K562 (cell line): Measurements from ENCODE around the gene MICU1. TPM values are rescaled to one million over a fixed set of nuclear protein-coding genes. Genes with fewer than 3 reads are reported as not detected.

Experiments
- ATAC-seq: fragments of 200-7000 bp; cut with Tn5 transposase; 3 replicates; pipeline ENCODE4 v1.9.1; 2020; ENCODE audit warnings: moderate library complexity
- BruUV-seq: library from RNA; stranded (reverse); fragments of 400-500 nt; replicated peaks from 2 replicates; lab custom pipeline; 2021; lab: Mats Ljungman, UMichigan
- CTCF ChIA-PET: fragments of 300-600 bp; formaldehyde crosslinking; extraction: SDS; loops from one replicate; lab custom pipeline; 2021; ENCODE audit warnings: low intra/inter-chr PET ratio; lab: Yijun Ruan, JAX
- POLR2A ChIA-PET: fragments of 300-600, 350-650 bp; sonication (Branson Sonifier 250); formaldehyde crosslinking; extraction: SDS; loops from one replicate; lab custom pipeline; 2021; ENCODE audit warnings: antibody characterized with exemption, inconsistent platforms; lab: Yijun Ruan, JAX
- DNase-seq, 4 experiments: peaks; one replicate each; pipeline versions ENCODE4 v3.0.0 to v3.0.0-alpha.2; 2011 to 2018; ENCODE audit warnings: low spot score in 3 of 4, mixed read lengths in 3 of 4; ENCODE audit errors: extremely low read depth in 1 of 4
- FAIRE-seq: peaks from 2 replicates; lab custom pipeline; 2011; peaks lifted over from hg19 to GRCh38; lab: Jason Lieb, UNC
- H2AFZ ChIP-seq: 2 replicates; pipeline ENCODE4 v1.6.0; 2011; ENCODE audit warnings: low read depth, low read length, control low read depth, inconsistent platforms
- H3K27ac ChIP-seq: fragments of 200-600 bp; 3 replicates; pipeline ENCODE4 v1.8.0; 2011; ENCODE audit warnings: low read depth, mild to moderate bottlenecking, control low read depth, inconsistent platforms, low read length, moderate library complexity, mixed read lengths; ENCODE audit errors: extremely low read depth
- H3K27me3 ChIP-seq, 2 experiments: fragments of 300-600 bp in 1 of 2; 2 replicates in 1 of 2; 3 replicates in 1 of 2; pipeline versions ENCODE4 v1.6.0 to v1.8.0; 2011; ENCODE audit warnings: inconsistent platforms in 2 of 2, low read length in 2 of 2, mild to moderate bottlenecking in 1 of 2, mixed read lengths in 1 of 2, moderate library complexity in 1 of 2; ENCODE audit not compliant: control insufficient read depth in 2 of 2, insufficient read depth in 2 of 2
- H3K36me3 ChIP-seq: fragments of 300-600 bp; 3 replicates; pipeline ENCODE4 v1.8.0; 2011; ENCODE audit warnings: mild to moderate bottlenecking, low read length, inconsistent platforms; ENCODE audit not compliant: control insufficient read depth, insufficient read depth
- H3K4me1 ChIP-seq, 2 experiments: fragments of 200-600 bp in 1 of 2; replicated peaks in 1 of 2; 2 replicates in 1 of 2; 3 replicates in 1 of 2; pipeline versions ENCODE4 v1.5.1 to v1.8.0; 2011; ENCODE audit warnings: inconsistent platforms in 2 of 2, low read length in 2 of 2, mild to moderate bottlenecking in 1 of 2, mixed read lengths in 1 of 2, moderate library complexity in 1 of 2; ENCODE audit not compliant: control insufficient read depth in 2 of 2, insufficient read depth in 2 of 2
- H3K4me2 ChIP-seq: 2 replicates; pipeline ENCODE4 v1.6.1; 2011; ENCODE audit warnings: low read length, control low read depth, inconsistent platforms, mixed read lengths; ENCODE audit not compliant: insufficient read depth
- H3K4me3 ChIP-seq: fragments of 200-600 bp; sonication (generic), shearing (Covaris generic); 2 replicates; pipeline ENCODE4 v1.5.1; 2016; ENCODE audit warnings: control low read depth, inconsistent platforms
- H3K79me2 ChIP-seq: fragments of 200-600 bp; 3 replicates; pipeline ENCODE4 v1.8.0; 2011; ENCODE audit warnings: low read length, inconsistent platforms; ENCODE audit not compliant: control insufficient read depth, insufficient read depth
- H3K9ac ChIP-seq, 2 experiments: 2 replicates each; pipeline versions ENCODE4 v1.6.0 to v1.6.1; 2011; ENCODE audit warnings: low read depth in 2 of 2, low read length in 2 of 2, control low read depth in 1 of 2, inconsistent platforms in 1 of 2, mild to moderate bottlenecking in 1 of 2, mixed read lengths in 1 of 2; ENCODE audit not compliant: insufficient read depth in 1 of 2
- H3K9me1 ChIP-seq: one replicate; pipeline ENCODE4 v1.6.0; 2011; ENCODE audit warnings: inconsistent platforms, mild to moderate bottlenecking, low read length, moderate library complexity; ENCODE audit not compliant: control insufficient read depth, insufficient read depth
- H3K9me3 ChIP-seq: replicated peaks from 2 replicates; pipeline ENCODE4 v1.5.1; 2011; ENCODE audit warnings: low read depth, low read length, inconsistent platforms; ENCODE audit not compliant: control insufficient read depth, insufficient read depth
- H4K20me1 ChIP-seq: replicated peaks from 2 replicates; pipeline ENCODE4 v1.6.1; 2011; ENCODE audit warnings: low read length, inconsistent platforms, mixed read lengths; ENCODE audit not compliant: control insufficient read depth, insufficient read depth
- CEBPZ ChIP-seq: fragments of 150-350 bp; IDR thresholded peaks from 2 replicates; pipeline ENCODE4 v1.6.1; 2014; ENCODE audit warnings: low read depth, mild to moderate bottlenecking, low read length, borderline replicate concordance
- DPF2 ChIP-seq: fragments of 450-650 bp; IDR thresholded peaks from 2 replicates; pipeline ENCODE4 v1.6.1; 2016
- EHMT2 ChIP-seq: fragments of 450-650 bp; IDR thresholded peaks from 2 replicates; pipeline ENCODE4 v1.6.1; 2018; ENCODE audit warnings: antibody characterized with exemption
- FOXJ3 ChIP-seq: sonication (generic); formaldehyde crosslinking; IDR thresholded peaks from 2 replicates; pipeline ENCODE4 v1.4.0; 2020; ENCODE audit warnings: mild to moderate bottlenecking, missing genetic modification reagents
- HNRNPUL1 ChIP-seq: fragments of 200-400 bp; formaldehyde crosslinking; IDR thresholded peaks from 2 replicates; pipeline ENCODE4 v1.6.1; 2017; ENCODE audit warnings: low read length
- MLX ChIP-seq, 2 experiments: fragments of 450-650 bp in 1 of 2; sonication (generic) in 1 of 2; formaldehyde crosslinking; conservative IDR thresholded peaks; 2 replicates each; pipeline versions ENCODE4 v1.4.0 to v1.8.1; 2020 to 2022; ENCODE audit warnings: mild to moderate bottlenecking in 1 of 2, missing genetic modification reagents in 1 of 2
- MTA1 ChIP-seq: fragments of 450-650 bp; IDR thresholded peaks from 2 replicates; pipeline ENCODE4 v1.6.1; 2017; ENCODE audit warnings: borderline replicate concordance
- PBX2 ChIP-seq, 2 experiments: IDR thresholded peaks in 1 of 2; conservative IDR thresholded peaks in 1 of 2; 2 replicates each; pipeline ENCODE4 v1.6.1; 2016; ENCODE audit warnings: low read depth in 2 of 2, mild to moderate bottlenecking in 1 of 2, missing compliant biosample characterization in 1 of 2, missing genetic modification characterization in 1 of 2, moderate library complexity in 1 of 2
- PKNOX1 ChIP-seq: fragments of 450-650 bp; IDR thresholded peaks from 2 replicates; pipeline ENCODE4 v1.6.1; 2016
- SPI1 ChIP-seq: IDR thresholded peaks from 2 replicates; pipeline ENCODE4 v1.6.1; 2011; ENCODE audit warnings: low read depth, low read length, control low read depth, borderline replicate concordance
- ZNF589 ChIP-seq: fragments of 200-800 bp; sonication (Bioruptor generic); IDR thresholded peaks from 2 replicates; pipeline ENCODE4 v1.6.1; 2016; ENCODE audit warnings: low read depth, missing genetic modification characterization, missing compliant biosample characterization
- WGBS: fragments of 100-300 bp; shearing (Covaris generic); methylation state at CpG from one replicate; pipeline ENCODE4 v1.1.6; 2016; ENCODE audit warnings: low coverage, mixed read lengths; ENCODE audit not compliant: insufficient coverage; ENCODE audit errors: missing lambda C conversion rate; 5-methylcytosine and 5-hydroxymethylcytosine counted together
- in situ Hi-C: fragments of 300-500 bp; cut with MboI; formaldehyde crosslinking; loops from 4 replicates; pipeline ENCODE4 v1.15.0; 2018; ENCODE audit warnings: inconsistent platforms, mixed read lengths
- intact Hi-C: fragments of 100-400 bp; cut with micrococcal nuclease; formaldehyde crosslinking; loops from 2 replicates; pipeline ENCODE4 v1.14.2; 2022
- polyA plus RNA-seq, 8 experiments: library from polyadenylated mRNA; depleted of rRNA in 4 of 8; stranded (reverse) in 5 of 8; unstranded in 3 of 8; fragments of >200 nt; fragmentation: Nextera tagmentation in 2 of 8; fragmentation: Illumina TruSeq in 1 of 8; extraction: Ambion mirVana in 2 of 8; extraction: Trizol in 1 of 8; gene quantifications; 2 replicates each; pipeline versions ENCODE4 v1.2.1 to v1.2.3, GENCODE V29; 2011 to 2014; ENCODE audit warnings: inconsistent platforms in 1 of 8, missing spikeins in 1 of 8
- total RNA-seq, 7 experiments: library from RNA; depleted of rRNA in 6 of 7; stranded (reverse); fragments of >200 nt in 6 of 7; fragmentation: Illumina TruSeq in 2 of 7; extraction: Trizol in 2 of 7; gene quantifications; 2 replicates each; pipeline versions ENCODE4 v1.2.1 to v1.2.3, GENCODE V29; 2011 to 2021; ENCODE audit warnings: low replicate concordance in 1 of 7

MICU1 gene
- total and polyA plus RNA-seq, 9 of the 15 experiments (the other 6 are each of a cell fraction or from before 2014, with no cell fraction given): 29.3 to 76.8 (median 48.4) TPM

- TF ChIP-seq PBX2 (CRISPR knock-in tag; IDR thresholded peaks at IDR 0.05; ENCODE audit: low read depth) (no peak), PBX2 (tag; conservative IDR thresholded peaks at IDR 0.05; ENCODE audit: low read depth) (peak; percentile 25; the same call in 1 of the 2 replicates), DPF2 (0 out of 2 replicates have a peak, but pooled peaks have one; percentile 27), MTA1 (no peak), PKNOX1 (peak; percentile 65)
Observed at GRCh38 chr10:72390764-72391163, 235.1 kb downstream of the MICU1 start (continued).

- no peaks in the 10 kb centered on the region for H3K27me3 ChIP-seq
- in situ Hi-C loops: no loop called here
- no TSS peak for BruUV-seq
- FAIRE-seq (no peak), ATAC-seq (no peak), DNase-seq (no peak)
- H3K27ac ChIP-seq: no peak overlapping the region
- no peak overlapping the region for H3K4me2 ChIP-seq
- no peak overlapping the region for H2AFZ ChIP-seq
- intact Hi-C loops: no loop called here
- H3K9me1 ChIP-seq: no peaks in the 10 kb centered on the region
- no peak overlapping the region for H3K9ac ChIP-seq
- H4K20me1 ChIP-seq: no peaks in the 10 kb centered on the region
- no peaks in the 10 kb centered on the region for H3K9me3 ChIP-seq
- WGBS: 89% methylated on average over 5 of the region's 5 CpGs
- ChIA-PET CTCF (no interaction called here), POLR2A (no interaction called here)
- no peak overlapping the region for H3K4me3 ChIP-seq
- H3K36me3 ChIP-seq: 0 out of 3 replicates have a peak, but pooled peaks cover 2% of the 10 kb centered on the region
- peaks cover 0 to 12% of the 10 kb centered on the region in 2 experiments; a peak in 1 of 5 replicates for H3K4me1 ChIP-seq
- no peaks in the 10 kb centered on the region for H3K79me2 ChIP-seq
- TF ChIP-seq ZNF589 (no peak), SPI1 (no peak), FOXJ3 (CRISPR knock-in tag) (no peak), MLX (CRISPR knock-in tag; conservative IDR thresholded peaks at IDR 0.05) (no peak), EHMT2 (no peak), HNRNPUL1 (no peak), CEBPZ (no peak)
Observed at GRCh38 chr10:72389716-72390115, 236.2 kb downstream of the MICU1 start.
